A673 (cell line): ENCODE results near the gene HOXA5. TPM values are rescaled to one million over a fixed set of nuclear protein-coding genes. Genes with fewer than 3 reads are reported as not detected.

ENCODE experiments used
- BruUV-seq: library from RNA; stranded (reverse); fragments of 400-500 nt; replicated peaks from 2 replicates; lab custom pipeline; 2021; lab: Mats Ljungman, UMichigan
- CTCF ChIA-PET: fragments of 300-600 bp; sonication (Branson Sonifier 250); formaldehyde crosslinking; loops from one replicate; lab custom pipeline; 2022; ENCODE audit warnings: antibody characterized with exemption; lab: Charles Lee
- POLR2A ChIA-PET: fragments of 300-600 bp; sonication (Branson Sonifier 250); formaldehyde crosslinking; loops from one replicate; lab custom pipeline; 2022; ENCODE audit warnings: antibody characterized with exemption; ENCODE audit not compliant: low non-redundant PET; lab: Charles Lee
- DNase-seq: peaks from one replicate; pipeline ENCODE4 v3.0.0-alpha.2; 2015; ENCODE audit warnings: low spot score
- H3K27ac ChIP-seq: fragments of 200-600 bp; sonication (generic); 2 replicates; pipeline ENCODE4 v1.5.1; 2016; ENCODE audit warnings: mixed run types, low read depth, mild to moderate bottlenecking, mixed read lengths, antibody characterized with exemption, low read length; ENCODE audit not compliant: poor library complexity, severe bottlenecking
- H3K27me3 ChIP-seq: fragments of 200-600 bp; sonication (generic); replicated peaks from 2 replicates; pipeline ENCODE4 v1.6.1; 2017; ENCODE audit warnings: mixed run types, low read depth, mild to moderate bottlenecking, mixed read lengths, antibody characterized with exemption, low read length; ENCODE audit not compliant: insufficient read depth, poor library complexity
- H3K36me3 ChIP-seq: fragments of 200-600 bp; sonication (generic); 2 replicates; pipeline ENCODE4 v1.6.1; 2016; ENCODE audit warnings: mixed run types, mild to moderate bottlenecking, mixed read lengths, antibody characterized with exemption, low read length; ENCODE audit not compliant: insufficient read depth, poor library complexity, severe bottlenecking
- H3K4me1 ChIP-seq: fragments of 200-600 bp; sonication (generic); 2 replicates; pipeline ENCODE4 v1.6.1; 2017; ENCODE audit warnings: mixed run types, mild to moderate bottlenecking, mixed read lengths, antibody characterized with exemption, low read length; ENCODE audit not compliant: insufficient read depth, poor library complexity, severe bottlenecking
- H3K4me3 ChIP-seq: fragments of 200-600 bp; sonication (generic); 2 replicates; pipeline ENCODE4 v1.5.1; 2016; ENCODE audit warnings: low read depth, mixed run types, mild to moderate bottlenecking, mixed read lengths, low read length; ENCODE audit not compliant: poor library complexity, severe bottlenecking
- H3K9me3 ChIP-seq: fragments of 200-600 bp; sonication (generic); 2 replicates; pipeline ENCODE4 v1.6.1; 2016; ENCODE audit warnings: mixed run types, low read depth, mild to moderate bottlenecking, mixed read lengths, antibody characterized with exemption, low read length; ENCODE audit not compliant: poor library complexity, severe bottlenecking
- CTCF ChIP-seq: fragments of 300-800, 200-600 bp; sonication (generic); conservative IDR thresholded peaks from 2 replicates; pipeline ENCODE4 v1.5.1; 2017; ENCODE audit warnings: low read depth, mild to moderate bottlenecking, antibody characterized with exemption, low read length, moderate library complexity, mixed read lengths
- EZH2 ChIP-seq: fragments of 200-600 bp; sonication (generic); IDR thresholded peaks from 2 replicates; pipeline ENCODE4 v1.6.1; 2017; ENCODE audit warnings: borderline replicate concordance, low read depth, mild to moderate bottlenecking, mixed read lengths, antibody characterized with exemption, low read length; ENCODE audit not compliant: poor library complexity, severe bottlenecking
- intact Hi-C: fragments of 100-400 bp; cut with micrococcal nuclease; formaldehyde crosslinking; loops from one replicate; pipeline ENCODE4 v1.10.0; 2022; ENCODE audit not compliant: unreplicated experiment
- total RNA-seq: library from RNA; stranded (reverse); gene quantifications from 2 replicates; pipeline ENCODE4 v1.2.3, GENCODE V29; 2021

HOXA5 gene
- total RNA-seq, 1 experiment from 2014 or later = not detected

GRCh38 chr7:27166531-27167505, 23.3 kb upstream of the HOXA5 start:
- H3K36me3 ChIP-seq = no peaks in the 10 kb centered on the region
- H3K9me3 ChIP-seq = no peaks in the 10 kb centered on the region
- TF ChIP-seq EZH2 (no peak), CTCF (no peak)
- intact Hi-C loops = loop anchor here (10.0 kb wide), 1 partner anchor 1272 kb away; no protein-coding TSS in a partner anchor
- ChIA-PET CTCF (no interaction called here), POLR2A (no interaction called here)
- no peak for DNase-seq
- H3K27ac ChIP-seq = no peak overlapping the region
- no TSS peak for BruUV-seq
- H3K4me1 ChIP-seq = no peaks in the 10 kb centered on the region
- H3K27me3 ChIP-seq = peaks cover 83% of the 10 kb centered on the region
- no peak overlapping the region for H3K4me3 ChIP-seq

GRCh38 chr7:27165996-27166530, 22.6 kb upstream of the HOXA5 start:
- Histone ChIP-seq H3K27ac (no peak overlapping the region), H3K9me3 (no peaks in the 10 kb centered on the region), H3K4me1 (no peaks in the 10 kb centered on the region), H3K27me3 (peaks cover 75% of the 10 kb centered on the region), H3K36me3 (no peaks in the 10 kb centered on the region), H3K4me3 (no peak overlapping the region)
- intact Hi-C loops = loop anchor here (10.0 kb wide), 1 partner anchor 1271 kb away; no protein-coding TSS in a partner anchor
- no peak for DNase-seq
- BruUV-seq = no TSS peak
- ChIA-PET POLR2A (no interaction called here), CTCF (no interaction called here)
- TF ChIP-seq EZH2 = no peak
- TF ChIP-seq CTCF = no peak

GRCh38 chr7:27165089-27165995, 21.9 kb upstream of the HOXA5 start, which contains the start of gene HOXA9:
Gene HOXA9, minus strand, starts transcription at chr7:27165537. Its CDS starts 80 bp downstream, at chr7:27165457.
- intact Hi-C loops = loop anchor here (10.0 kb wide), 1 partner anchor 1271 kb away; no protein-coding TSS in a partner anchor
- Histone ChIP-seq H3K36me3 (no peaks in the 10 kb centered on the region), H3K27me3 (peaks cover 68% of the 10 kb centered on the region), H3K9me3 (no peaks in the 10 kb centered on the region), H3K4me1 (no peaks in the 10 kb centered on the region), H3K27ac (no peak within 1 kb of the TSS), H3K4me3 (no peak within 1 kb of the TSS)
- CTCF ChIA-PET = no interaction called here
- DNase-seq = no peak
- BruUV-seq = no TSS peak
- POLR2A ChIA-PET = no interaction called here
- TF ChIP-seq CTCF (no peak), EZH2 (peak; percentile 84)
